Stomach smooth muscle (tissue), 2 donors: ENCODE results near the gene DNAJC15.

Experiments
- H3K27ac ChIP-seq: one replicate; pipeline ENCODE4 v1.7.0; 2013; ENCODE audit warnings: mild to moderate bottlenecking, low read length, inconsistent platforms
- H3K27me3 ChIP-seq, 2 donors: one replicate each; pipeline ENCODE4 v1.7.0; 2013; ENCODE audit warnings: low read length in 2 of 2; ENCODE audit not compliant: insufficient read depth in 2 of 2, control insufficient read depth in 1 of 2
- H3K36me3 ChIP-seq, 2 donors: one replicate each; pipeline ENCODE4 v1.7.0; 2013; ENCODE audit warnings: low read length in 2 of 2; ENCODE audit not compliant: control insufficient read depth in 2 of 2, insufficient read depth in 2 of 2
- H3K4me1 ChIP-seq: one replicate; pipeline ENCODE4 v1.7.0; 2013; ENCODE audit warnings: low read length; ENCODE audit not compliant: control insufficient read depth, insufficient read depth
- H3K4me3 ChIP-seq, 2 donors: one replicate each; pipeline ENCODE4 v1.7.0; 2013; ENCODE audit warnings: low read length in 2 of 2
- H3K9ac ChIP-seq, 2 donors: one replicate each; pipeline ENCODE4 v1.7.0; 2013; ENCODE audit warnings: low read length in 2 of 2, mild to moderate bottlenecking in 1 of 2
- H3K9me3 ChIP-seq, 2 donors: one replicate each; pipeline ENCODE4 v1.7.0; 2013; ENCODE audit warnings: low read length in 2 of 2; ENCODE audit not compliant: control insufficient read depth in 2 of 2
- donor health status: healthy.
- donor health status: Pancreatic carcinoma.

DNAJC15 gene

DNA sequence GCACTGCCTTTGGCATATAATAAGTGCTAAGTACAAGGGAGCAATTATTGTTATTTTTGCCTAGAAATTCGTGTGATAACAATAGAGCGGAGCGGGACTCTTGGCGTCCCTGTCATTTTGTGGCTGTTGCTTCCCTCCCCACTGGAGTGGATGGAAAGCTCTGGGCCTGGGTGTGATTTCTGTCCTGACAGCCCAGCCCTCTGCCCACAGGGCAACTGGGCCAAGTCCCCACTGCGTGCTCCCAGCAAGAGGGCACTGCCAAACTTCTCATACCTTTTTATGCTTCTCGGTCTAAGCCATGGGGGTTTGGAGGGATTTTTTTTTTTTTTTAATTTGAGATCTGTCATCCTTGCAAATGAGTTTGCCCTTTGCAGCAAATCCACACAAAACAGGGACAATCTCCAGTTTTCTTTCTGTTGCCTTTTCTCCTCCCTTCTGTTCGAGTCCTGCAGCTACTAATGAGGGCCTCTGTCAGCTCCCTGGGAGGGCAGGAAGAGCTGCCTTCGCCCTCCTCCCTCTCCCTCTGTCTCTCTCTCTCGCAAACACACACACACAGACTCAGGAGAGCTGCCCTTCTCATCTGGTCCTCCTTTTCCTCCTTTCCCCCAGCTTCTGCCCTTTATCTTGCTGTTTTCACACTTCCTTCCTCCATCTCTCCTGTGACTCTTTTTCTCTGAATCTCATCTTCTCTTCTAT is 103.9 kb downstream of the DNAJC15 start:
- Histone ChIP-seq H3K9me3 (no peaks in the 10 kb centered on the region), H3K4me3 (no peak overlapping the region), H3K9ac (no peak overlapping the region), H3K27me3 (no peaks in the 10 kb centered on the region), H3K4me1 (peaks cover 21% of the 10 kb centered on the region), H3K27ac (peak overlapping the region; percentile 50), H3K36me3 (no peaks in the 10 kb centered on the region)

DNA sequence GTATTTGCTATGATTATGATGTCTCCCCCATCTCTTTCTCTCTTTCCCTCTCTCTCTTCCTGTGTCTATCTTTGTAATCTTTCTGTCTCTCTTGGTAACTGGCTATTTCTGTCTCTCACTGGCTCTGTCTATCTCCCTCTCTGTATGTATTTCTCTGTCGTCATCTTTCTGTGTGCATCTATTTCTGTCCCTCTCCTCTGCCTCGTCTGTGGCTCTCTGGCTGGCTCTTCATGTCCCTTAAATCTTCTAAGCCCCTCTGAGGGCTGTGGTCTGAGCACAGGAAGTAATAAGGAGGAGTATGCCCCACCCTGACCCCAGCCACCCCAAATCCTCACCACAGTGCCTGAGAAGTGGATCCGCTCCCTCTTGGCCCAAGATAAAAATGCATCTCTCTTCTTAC is 104.4 kb downstream of the DNAJC15 start:
- Histone ChIP-seq H3K4me3 (no peak overlapping the region), H3K9me3 (no peaks in the 10 kb centered on the region), H3K27ac (peak overlapping the region; percentile 50), H3K27me3 (no peaks in the 10 kb centered on the region), H3K36me3 (no peaks in the 10 kb centered on the region), H3K4me1 (peaks cover 21% of the 10 kb centered on the region), H3K9ac (no peak overlapping the region)

DNA sequence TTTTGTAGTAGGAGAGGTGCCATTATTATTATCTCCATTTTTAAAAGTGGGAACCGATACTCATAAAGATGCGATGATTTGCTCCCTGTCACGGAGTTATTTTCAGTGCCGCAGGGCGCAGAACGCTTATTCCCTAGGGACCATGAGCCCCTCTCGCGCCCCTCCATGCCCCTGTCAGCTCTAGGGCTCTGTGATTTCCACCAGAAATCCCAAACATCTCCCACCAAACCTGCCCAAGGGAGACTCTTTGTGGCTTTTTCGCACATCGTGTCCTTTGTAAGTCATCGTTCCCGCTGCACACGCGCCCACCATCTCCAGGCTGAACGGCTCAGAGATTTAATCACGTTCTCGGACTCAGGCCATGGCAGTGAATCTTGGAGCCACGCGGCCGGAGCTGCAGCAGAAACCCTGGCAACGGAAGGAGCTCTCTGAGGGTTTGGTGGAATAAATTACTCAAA is 105.1 kb downstream of the DNAJC15 start:
- Histone ChIP-seq H3K27me3 (no peaks in the 10 kb centered on the region), H3K27ac (no peak overlapping the region), H3K36me3 (no peaks in the 10 kb centered on the region), H3K4me1 (peaks cover 21% of the 10 kb centered on the region), H3K9me3 (no peaks in the 10 kb centered on the region), H3K4me3 (peak overlapping the region in 1 of 2 donors; percentile 16), H3K9ac (no peak overlapping the region)

DNA sequence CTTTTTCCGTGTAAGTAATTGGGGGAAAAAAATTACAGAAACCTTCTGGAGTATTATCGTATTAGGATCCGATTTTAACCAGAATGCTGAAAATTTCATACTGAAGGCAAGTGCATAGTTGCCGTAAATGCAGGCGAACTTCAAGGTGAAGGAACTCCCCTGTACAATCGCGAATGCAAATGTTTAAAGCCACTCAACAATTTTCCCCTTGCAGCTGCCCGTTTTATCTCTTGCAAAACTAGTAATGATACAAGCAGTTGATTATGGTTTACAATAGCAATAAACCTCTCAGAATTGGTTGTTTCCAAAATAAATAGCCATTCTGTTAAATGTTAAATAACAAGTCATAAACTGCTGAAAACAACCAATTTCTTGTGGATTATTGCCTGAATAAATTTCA is 105.7 kb downstream of the DNAJC15 start:
- H3K36me3 ChIP-seq: no peaks in the 10 kb centered on the region
- no peaks in the 10 kb centered on the region for H3K9me3 ChIP-seq
- no peak overlapping the region for H3K9ac ChIP-seq
- H3K27me3 ChIP-seq: no peaks in the 10 kb centered on the region
- H3K4me3 ChIP-seq: no peak overlapping the region
- H3K27ac ChIP-seq: no peak overlapping the region
- H3K4me1 ChIP-seq: peaks cover 21% of the 10 kb centered on the region

DNA sequence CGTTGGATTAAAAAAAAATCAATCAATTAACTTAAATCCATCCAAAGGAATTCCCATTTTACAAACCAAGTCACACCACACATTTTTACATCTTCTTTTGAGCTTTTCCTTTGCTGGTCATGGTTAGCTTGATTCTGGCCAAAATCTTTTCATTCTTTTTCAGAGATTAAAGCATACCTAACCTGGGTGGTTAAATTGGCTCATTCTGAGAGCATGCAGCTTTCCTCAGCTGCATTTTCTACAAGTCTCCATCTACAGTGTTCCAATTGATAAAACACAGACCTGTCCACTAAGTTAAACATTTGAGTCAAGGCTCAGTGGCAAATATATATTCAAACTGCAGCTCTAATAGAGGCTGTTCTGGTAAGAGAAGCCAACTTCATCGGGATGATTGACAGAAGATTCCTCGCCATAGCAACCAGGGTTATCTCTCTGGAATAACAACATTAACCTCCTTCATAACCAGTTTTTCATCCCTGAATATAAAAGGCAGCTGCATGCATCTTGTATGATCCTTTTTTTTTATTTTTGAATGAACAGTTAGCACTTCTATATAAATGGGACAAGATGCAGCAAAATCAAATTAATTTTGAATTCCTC is 106.2 kb downstream of the DNAJC15 start:
- no peaks in the 10 kb centered on the region for H3K9me3 ChIP-seq

DNA sequence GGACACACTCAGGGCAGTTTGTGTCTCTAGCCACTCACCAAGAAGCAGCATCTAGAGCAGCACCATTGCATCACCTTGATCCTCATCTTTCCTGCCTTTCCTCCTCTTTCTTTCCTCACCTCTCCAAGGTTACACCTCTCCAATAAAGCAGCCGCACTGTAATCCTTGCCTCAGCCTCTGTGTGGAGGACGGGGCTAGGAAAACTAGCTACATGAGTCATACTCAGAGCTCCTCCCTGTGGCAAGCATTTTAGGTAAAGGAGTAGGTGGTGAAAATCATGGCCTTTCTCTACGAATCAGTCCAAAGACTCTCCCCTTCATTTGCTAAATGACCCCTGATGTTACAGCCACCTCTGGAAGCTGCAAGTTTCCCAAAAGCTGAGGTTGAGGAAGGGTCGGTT is 108.9 kb downstream of the DNAJC15 start:
- H3K27me3 ChIP-seq: no peaks in the 10 kb centered on the region
- H3K27ac ChIP-seq: no peak overlapping the region
- H3K4me3 ChIP-seq: no peak overlapping the region
- H3K9ac ChIP-seq: no peak overlapping the region
- H3K9me3 ChIP-seq: no peaks in the 10 kb centered on the region
- no peaks in the 10 kb centered on the region for H3K36me3 ChIP-seq
- H3K4me1 ChIP-seq: peaks cover 19% of the 10 kb centered on the region

More for the DNA sequence above, 106.2 kb downstream of the DNAJC15 start:
- H3K4me1 ChIP-seq: peaks cover 21% of the 10 kb centered on the region
- no peaks in the 10 kb centered on the region for H3K36me3 ChIP-seq
- no peak overlapping the region for H3K27ac ChIP-seq
- no peak overlapping the region for H3K4me3 ChIP-seq
- H3K27me3 ChIP-seq: no peaks in the 10 kb centered on the region
- H3K9ac ChIP-seq: no peak overlapping the region

DNA sequence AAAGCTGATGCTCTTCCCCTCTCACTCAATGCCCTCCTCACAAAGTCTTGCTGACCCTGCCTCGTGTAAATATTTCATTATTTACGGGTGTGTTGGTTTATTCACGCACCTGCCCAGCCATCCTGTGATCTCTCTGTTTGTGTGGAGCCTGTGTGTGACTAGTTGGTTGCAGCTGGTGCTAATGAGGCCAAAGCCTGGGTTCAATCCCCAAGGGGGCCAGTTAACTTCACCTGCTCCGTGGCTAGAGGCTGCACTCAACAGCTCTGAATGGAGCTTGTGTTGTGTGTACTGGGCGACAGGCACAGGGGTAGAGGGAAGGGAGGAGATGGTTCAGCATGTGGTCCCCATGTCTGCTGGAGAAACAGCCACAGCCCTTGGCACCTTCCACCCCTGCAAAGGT is 109.5 kb downstream of the DNAJC15 start:
- H3K9me3 ChIP-seq: no peaks in the 10 kb centered on the region
- H3K36me3 ChIP-seq: no peaks in the 10 kb centered on the region
- no peaks in the 10 kb centered on the region for H3K27me3 ChIP-seq
- no peak overlapping the region for H3K9ac ChIP-seq
- no peak overlapping the region for H3K27ac ChIP-seq
- peaks cover 18% of the 10 kb centered on the region for H3K4me1 ChIP-seq
- H3K4me3 ChIP-seq: no peak overlapping the region

DNA sequence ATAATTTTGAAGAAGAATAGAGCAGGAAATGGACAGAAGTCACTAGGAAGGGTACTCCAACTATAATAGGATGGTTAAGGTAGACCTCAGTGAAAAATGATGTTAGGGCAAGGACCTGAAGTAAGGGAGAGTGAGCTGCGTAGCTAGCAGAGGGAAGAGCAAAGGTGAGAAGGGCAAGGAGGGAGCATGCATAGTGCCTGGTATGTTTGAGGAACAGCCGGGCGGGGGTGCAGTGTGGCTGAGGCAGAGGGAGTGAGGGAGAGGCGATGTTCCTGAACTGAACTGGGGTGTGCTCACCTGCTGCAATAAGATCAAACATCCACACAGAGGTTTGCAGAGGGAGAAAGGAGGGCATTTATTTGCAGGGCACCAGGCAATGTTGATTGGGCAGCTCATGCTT is 110.4 kb downstream of the DNAJC15 start:
- H3K4me1 ChIP-seq: peaks cover 13% of the 10 kb centered on the region
- no peak overlapping the region for H3K27ac ChIP-seq
- no peaks in the 10 kb centered on the region for H3K9me3 ChIP-seq
- H3K4me3 ChIP-seq: no peak overlapping the region
- H3K27me3 ChIP-seq: no peaks in the 10 kb centered on the region
- H3K36me3 ChIP-seq: no peaks in the 10 kb centered on the region
- no peak overlapping the region for H3K9ac ChIP-seq

DNA sequence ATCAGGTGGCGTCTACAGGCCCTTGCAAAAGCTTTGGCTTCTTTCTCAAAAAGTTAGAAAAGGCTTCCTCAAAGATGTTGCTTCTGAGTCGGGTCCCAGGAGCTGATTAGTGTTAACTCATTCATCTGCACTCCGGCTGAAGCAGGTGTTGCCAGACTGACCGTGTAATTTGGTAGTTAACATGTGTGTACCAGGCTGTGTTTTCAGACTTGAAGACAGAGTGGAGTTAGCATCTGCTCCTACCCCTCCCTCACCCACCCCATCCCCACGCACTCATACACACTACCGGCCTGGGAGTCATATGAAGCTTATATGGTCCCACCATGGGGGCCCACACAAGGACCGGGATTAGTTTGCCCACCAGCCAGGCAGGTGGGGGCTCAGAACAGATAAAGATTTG is 111.5 kb downstream of the DNAJC15 start:
- Histone ChIP-seq H3K36me3 (no peaks in the 10 kb centered on the region), H3K9ac (no peak overlapping the region), H3K27ac (no peak overlapping the region), H3K4me3 (no peak overlapping the region), H3K27me3 (no peaks in the 10 kb centered on the region), H3K4me1 (peaks cover 13% of the 10 kb centered on the region), H3K9me3 (no peaks in the 10 kb centered on the region)

DNA sequence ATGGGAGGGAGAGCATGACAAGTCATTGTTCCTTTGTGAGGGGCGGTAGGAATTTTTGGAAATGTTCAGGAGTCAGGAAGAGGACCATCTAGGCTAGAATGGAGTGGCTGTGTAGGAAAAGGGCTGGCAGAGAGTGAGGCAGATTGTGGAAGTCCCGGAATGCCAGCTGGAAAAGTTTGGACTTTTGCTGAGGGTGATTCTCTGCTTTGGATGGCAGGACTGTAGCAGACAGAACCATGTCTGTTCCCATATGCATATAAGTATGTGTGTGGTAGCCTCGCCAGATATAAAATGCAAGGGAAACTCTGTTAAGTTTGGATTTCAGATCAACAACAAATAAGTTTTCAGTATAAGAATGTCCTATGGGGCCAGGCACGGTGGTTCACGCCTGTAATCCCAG is 112.1 kb downstream of the DNAJC15 start:
- Histone ChIP-seq H3K9ac (no peak overlapping the region), H3K27me3 (no peaks in the 10 kb centered on the region), H3K27ac (no peak overlapping the region), H3K9me3 (no peaks in the 10 kb centered on the region), H3K4me3 (no peak overlapping the region), H3K4me1 (peaks cover 6% of the 10 kb centered on the region), H3K36me3 (no peaks in the 10 kb centered on the region)

DNA sequence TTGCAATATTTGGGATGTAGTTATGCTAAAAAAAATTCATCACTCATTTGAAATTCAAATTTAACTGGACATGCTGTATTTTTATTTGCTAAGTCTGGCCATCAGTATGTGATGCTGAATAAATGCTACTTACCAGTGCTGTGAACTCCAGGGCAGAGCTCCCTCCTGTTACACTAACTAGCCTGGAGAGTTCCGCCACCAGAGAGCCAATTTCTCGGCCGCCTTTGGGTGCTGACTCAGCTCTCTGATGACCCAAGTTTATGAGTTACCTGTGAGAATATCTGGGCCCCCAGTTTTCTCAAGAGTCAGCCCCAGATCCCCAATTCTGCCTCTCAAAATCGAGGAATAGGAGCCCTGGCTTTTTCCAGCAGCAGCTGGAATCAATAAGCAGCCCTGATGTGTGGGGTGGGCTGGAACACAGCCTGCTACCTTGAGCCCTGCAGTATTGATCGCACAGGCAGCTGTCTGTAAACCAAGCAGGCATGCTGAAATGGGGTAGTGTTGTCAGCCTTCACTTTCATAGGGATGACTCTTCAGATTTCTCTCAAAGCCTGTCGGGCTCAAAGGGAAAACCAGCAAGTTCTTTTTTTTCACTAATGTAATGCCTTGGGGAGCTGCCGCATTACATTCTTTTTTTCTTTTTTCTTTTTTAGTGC is 113.7 kb downstream of the DNAJC15 start:
- no peak overlapping the region for H3K27ac ChIP-seq
- no peak overlapping the region for H3K9ac ChIP-seq
- H3K36me3 ChIP-seq: no peaks in the 10 kb centered on the region
- no peaks in the 10 kb centered on the region for H3K9me3 ChIP-seq
- no peaks in the 10 kb centered on the region for H3K27me3 ChIP-seq
- H3K4me1 ChIP-seq: peaks cover 2% of the 10 kb centered on the region
- H3K4me3 ChIP-seq: no peak overlapping the region
